Omental fat pad (tissue), 4 donors: ENCODE data around the gene FAM241A. TPM values are rescaled to one million over a fixed set of nuclear protein-coding genes. Genes with fewer than 3 reads are reported as not detected.

ENCODE experiments used
- ATAC-seq: fragments of 150-250 bp; one replicate; pipeline ENCODE4 v1.9.1; 2016; ENCODE audit warnings: mild to moderate bottlenecking, moderate library complexity; ENCODE audit not compliant: low FRiP score
- DNase-seq: peaks from one replicate; pipeline ENCODE4 v3.0.0-alpha.2; 2019; ENCODE audit warnings: low spot score
- CTCF ChIP-seq, 3 donors: fragments of 450-650 bp; IDR thresholded peaks; one replicate each; pipeline ENCODE4 v1.5.1; 2016 to 2017; ENCODE audit warnings: antibody characterized with exemption in 3 of 3, mild to moderate bottlenecking in 3 of 3, moderate library complexity in 2 of 3
- total RNA-seq, 4 donors: library from RNA; depleted of rRNA; stranded (reverse); fragments of >200 nt; gene quantifications; one replicate each; pipeline ENCODE4 v1.1.0, GENCODE V29; 2016

Gene FAM241A
- total RNA-seq, 4 donors from 2014 or later: 6.0 to 37.4 (median 18.9) TPM

GRCh38 chr4:112144546-112145325, 518 bp upstream of the FAM241A start:
- no peak for TF ChIP-seq CTCF (IDR thresholded peaks at IDR 0.05)
- DNase-seq (no peak), ATAC-seq (no peak)

- DNase-seq (no peak), ATAC-seq (peak; percentile 78)
- TF ChIP-seq CTCF (IDR thresholded peaks at IDR 0.05): no peak
These were observed 692 bp downstream of the FAM241A start for GRCh38 chr4:112145790-112146501.

GRCh38 chr4:112146502-112146813, 1.2 kb downstream of the FAM241A start:
- no peak for TF ChIP-seq CTCF (IDR thresholded peaks at IDR 0.05)
- ATAC-seq (no peak), DNase-seq (no peak)

GRCh38 chr4:112147697-112148096, 2.4 kb downstream of the FAM241A start:
- DNase-seq (no peak), ATAC-seq (no peak)
- TF ChIP-seq CTCF (IDR thresholded peaks at IDR 0.05): no peak

- no peak for TF ChIP-seq CTCF (IDR thresholded peaks at IDR 0.05)
- DNase-seq (no peak), ATAC-seq (no peak)
These were observed 5.7 kb downstream of the FAM241A start for GRCh38 chr4:112150920-112151319.

- ATAC-seq (no peak), DNase-seq (no peak)
- TF ChIP-seq CTCF (IDR thresholded peaks at IDR 0.05): no peak
These were observed 7.3 kb downstream of the FAM241A start for GRCh38 chr4:112152521-112152920.
